ENCODE data around the gene TK1.

Gene TK1

DNA sequence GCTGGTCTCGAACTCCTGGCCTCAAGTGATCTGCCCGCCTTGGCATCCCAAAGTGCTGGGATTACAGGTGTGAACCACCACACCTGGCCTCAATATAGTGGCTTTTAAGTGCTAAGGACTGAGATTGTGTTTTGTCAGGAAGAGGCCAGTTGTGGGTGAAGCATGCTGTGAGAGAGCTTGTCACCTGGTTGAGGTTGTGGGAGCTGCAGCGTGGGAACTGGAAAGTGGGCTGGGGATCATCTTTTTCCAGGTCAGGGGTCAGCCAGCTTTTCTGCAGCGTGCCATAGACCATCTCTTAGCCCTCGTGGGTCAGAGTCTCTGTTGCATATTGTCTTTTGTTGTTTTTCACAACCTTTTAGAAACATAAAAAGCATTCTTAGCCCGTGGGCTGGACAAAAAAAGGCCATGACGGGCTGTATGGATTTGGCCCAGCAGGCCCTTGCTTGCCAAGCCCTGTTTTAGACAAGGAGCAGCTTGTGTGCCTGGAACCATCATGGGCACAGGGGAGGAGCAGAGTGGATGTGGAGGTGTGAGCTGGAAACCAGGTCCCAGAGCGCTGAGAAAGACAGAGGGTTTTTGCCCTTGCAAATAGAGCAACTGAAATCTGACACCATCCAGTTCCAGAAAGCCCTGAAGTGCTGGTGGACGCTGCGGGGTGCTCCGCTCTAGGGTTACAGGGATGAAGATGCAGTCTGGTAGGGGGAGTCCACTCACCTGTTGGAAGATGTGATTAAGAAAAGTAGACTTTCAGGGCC lies 32.7 kb upstream of the TK1 start:
- no peak for DNase-seq

DNA sequence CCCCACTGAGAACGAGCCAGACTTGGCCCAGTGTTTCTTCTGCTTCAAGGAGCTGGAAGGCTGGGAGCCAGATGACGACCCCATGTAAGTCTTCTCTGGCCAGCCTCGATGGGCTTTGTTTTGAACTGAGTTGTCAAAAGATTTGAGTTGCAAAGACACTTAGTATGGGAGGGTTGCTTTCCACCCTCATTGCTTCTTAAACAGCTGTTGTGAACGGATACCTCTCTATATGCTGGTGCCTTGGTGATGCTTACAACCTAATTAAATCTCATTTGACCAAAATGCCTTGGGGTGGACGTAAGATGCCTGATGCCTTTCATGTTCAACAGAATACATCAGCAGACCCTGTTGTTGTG lies 27.8 kb upstream of the TK1 start:
- DNase-seq, result no peak

- peak; percentile 92 for DNase-seq
Measured at GRCh38 chr17:78214016-78214705, 27.3 kb upstream of the TK1 start, which contains the start of gene BIRC5. TSS of gene BIRC5 (plus strand) at chr17:78214253. CDS start at chr17:78214317, 64 bp downstream.

DNA sequence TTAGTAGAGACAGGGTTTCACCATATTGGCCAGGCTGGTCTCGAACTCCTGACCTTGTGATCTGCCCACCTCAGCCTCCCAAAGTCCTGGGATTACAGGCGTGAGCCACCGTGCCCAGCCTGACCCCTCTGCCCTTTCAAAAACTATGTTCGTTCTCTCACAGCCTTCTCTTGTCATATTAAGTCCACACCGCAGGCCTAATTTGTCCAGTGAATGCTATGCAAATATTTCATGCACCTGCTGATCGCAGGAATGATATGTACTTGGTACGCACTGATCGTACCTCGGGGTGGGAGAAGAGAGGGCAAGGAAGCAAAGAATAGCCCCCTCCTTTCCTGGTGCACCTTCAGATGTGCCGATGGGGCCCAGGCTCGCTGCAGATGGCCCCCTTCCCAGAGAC lies 24.2 kb upstream of the TK1 start:
- DNase-seq, result no peak

DNA sequence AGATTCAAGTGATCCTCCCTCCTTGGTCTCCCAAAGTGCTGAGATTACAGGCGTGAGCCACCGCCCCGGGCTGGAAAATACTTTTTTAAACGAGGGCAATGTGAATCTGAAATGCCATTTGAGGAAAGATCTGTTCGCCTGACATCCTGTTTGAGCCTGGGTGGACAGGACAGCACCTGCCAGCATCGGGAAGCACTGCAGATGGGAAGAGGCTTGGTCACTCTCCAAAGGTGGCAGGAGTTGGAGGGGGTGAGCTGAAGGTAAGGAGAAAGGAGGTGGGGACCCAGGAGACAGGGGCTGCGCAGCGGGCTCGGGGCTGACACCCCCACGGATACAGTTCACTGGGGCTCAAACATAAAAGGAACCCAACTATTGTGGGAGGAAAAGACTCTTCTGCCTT lies 23.3 kb upstream of the TK1 start:
- DNase-seq, result no peak

DNA sequence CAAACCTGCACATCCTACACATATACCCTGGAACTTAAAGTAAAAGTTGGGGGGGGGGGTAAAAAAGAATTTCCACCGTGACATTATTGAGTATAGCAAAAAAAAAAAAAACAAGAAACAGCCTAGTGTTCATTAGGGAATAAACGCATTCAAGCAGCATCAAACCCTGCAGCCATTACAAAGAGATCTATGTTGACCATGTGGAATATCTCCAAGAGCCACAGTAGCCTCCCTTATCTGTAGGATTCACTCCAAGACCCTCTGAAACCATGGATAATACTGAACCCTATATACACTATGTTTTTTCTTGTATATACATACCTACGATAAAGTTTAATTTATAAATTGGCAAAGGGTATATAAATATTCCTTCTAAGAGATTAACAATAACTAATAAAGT lies 21.6 kb upstream of the TK1 start:
- DNase-seq, result no peak

DNA sequence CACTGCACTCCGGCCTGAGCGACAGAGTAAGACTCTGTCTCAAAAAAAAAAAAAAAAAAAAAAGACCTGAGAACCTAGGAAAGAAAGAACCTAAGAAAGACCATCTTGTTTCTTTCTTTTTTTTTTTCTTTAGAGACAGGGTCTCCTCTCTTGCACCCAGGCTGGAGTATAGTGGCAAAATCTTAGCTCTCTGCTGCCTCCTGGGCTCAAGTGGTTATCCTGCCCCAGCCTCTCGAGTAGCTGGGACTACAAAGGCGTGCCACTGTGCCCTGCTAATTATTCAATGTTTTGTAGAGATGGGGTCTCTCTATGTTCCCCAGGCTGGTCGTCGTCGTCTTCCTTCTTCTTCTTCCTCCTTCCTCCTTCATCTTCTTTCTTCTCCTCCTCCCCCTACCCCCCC lies 19.4 kb upstream of the TK1 start:
- no peak for DNase-seq

DNA sequence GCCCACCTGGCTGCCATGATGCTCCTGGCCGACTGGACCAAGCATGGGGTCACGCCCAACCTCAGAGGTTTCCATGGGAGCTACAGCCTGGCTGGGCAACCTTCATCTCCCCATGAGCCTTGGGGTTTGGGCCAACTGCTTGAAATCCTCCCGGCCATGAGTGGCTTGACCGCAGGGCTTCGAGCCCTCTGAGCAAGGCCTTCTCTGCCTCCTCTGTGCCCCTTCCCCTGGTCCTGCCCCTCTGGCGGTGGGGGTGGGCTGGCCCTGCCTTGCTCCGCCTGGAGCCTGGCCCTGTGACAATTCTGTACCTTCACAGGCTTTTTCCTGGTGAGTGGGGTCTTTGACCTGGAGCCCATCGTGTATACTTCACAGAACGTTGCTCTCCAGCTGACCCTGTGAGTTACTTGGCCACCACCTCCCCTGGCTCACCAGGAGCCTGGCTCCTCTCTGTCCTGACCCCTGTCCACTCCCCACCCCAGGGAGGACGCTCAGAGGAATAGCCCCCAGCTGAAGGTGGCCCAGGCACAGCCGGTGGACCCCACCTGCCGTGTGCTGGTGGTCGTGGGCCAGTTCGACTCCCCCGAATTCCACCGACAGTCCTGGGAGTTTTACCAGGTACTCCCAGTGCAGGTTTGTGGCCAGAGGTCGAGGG lies 18.4 kb upstream of the TK1 start:
- no peak for DNase-seq

DNA sequence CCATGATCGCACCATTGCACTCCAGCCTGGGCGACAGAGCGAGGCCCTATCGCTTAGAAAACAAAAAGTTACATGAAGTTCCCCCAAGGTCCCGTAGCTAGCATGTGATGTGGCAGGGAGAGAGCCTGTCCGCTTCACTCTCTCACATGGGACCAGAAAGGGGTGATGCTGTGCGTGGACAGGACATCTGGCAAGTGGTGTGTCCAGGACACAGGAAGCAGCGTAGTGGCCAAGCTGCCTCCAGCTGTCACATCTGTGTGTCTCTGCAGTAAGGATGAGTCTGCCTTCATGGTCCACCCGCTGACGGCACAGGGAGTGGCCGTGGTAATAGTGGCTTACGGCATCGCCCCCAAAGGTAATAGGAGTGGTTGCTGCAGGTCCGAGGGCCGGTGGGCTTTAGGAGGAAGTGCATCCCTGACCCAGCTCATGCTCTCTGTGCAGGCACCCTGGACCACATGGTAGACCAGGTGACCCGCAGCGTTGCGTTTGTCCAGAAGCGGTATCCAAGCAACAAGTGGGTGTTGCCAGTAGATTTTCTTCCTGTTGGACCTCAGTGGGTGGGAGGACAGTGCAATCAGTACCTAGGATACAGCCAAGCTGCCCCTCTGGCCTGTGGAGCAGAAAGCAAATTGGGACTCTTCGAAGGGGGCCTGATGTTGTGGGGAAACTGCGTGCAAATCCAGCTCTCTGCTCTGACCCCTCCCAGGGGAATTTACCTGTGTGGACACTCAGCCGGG lies 17.7 kb upstream of the TK1 start:
- DNase-seq, result no peak

DNA sequence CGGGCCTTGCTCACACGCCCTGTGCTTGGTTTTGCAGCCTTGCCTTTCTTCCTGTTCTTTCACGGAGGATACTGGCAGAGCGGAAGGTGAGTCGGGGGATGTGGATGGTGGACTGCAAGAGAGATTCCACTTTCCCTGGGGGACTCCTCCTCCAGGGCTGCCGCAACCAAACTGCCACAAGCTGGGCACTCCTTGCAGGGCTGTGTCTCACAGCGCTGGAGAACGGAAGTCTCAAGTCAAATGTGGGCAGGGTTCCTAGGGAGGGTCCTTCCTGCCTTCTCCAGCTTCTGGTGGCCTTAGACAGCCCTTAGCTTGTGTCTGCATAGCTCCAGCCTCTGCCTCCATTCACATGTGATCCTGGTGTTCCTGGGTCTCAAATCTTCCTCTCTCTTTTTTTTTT lies 15.8 kb upstream of the TK1 start:
- DNase-seq, result no peak

- no peak for DNase-seq
Measured at GRCh38 chr17:78200451-78200850, 13.6 kb upstream of the TK1 start.

- DNase-seq, result no peak
Measured at GRCh38 chr17:78197147-78197832, 10.4 kb upstream of the TK1 start.

DNA sequence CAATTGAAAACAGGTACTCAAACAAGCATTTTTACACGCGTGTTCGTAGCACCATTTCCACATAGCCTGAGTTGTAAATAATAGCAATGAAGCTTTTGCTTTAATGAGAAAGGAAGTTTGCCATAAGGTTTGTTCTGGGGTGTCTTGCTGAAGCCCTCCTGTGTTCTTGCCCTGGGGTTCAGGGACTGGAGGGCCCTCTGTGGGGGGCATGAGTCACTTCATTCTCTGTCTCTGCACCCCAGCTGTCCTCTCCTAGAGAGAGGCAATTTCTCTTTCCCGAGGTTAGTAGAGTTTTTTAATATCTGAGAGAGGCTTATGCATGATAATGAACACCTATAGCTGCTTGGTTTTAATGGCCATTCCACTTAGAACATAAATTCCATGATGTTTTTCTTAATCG lies 9.9 kb upstream of the TK1 start:
- DNase-seq, result no peak

DNA sequence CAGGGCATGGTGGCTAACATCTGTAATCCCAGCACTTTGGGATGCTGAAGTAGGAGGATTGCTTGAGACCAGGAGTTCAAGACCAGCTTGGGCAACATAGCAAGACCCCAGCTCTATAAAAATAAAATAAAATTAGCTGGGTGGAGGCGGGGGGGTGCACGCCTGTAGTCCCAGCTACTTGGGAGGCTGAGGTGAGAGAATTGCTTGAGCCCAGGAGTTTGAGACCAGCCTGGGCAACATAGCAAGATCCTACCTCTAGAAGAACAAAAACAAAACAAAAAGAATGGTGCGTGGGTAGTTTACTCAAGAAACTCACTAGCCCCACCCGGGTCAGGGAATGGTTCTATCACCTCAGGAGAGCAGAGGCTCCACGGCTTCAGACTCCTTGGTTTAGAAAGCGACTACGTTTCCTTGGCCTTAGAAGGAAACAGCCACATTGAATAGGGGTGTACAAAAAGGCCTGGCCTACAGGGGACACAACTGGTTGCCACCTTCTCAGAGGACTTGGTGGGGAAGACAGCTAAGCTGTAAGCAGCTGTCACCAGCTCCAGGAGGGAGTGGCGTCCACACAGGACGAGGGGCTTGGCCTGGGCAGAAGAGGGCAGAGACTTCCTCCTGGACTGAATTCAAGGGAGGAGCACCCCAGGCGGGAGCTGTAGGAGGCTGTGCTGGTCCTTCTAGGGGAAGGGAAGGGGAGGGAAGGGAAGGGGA lies 716 bp downstream of the TK1 start:
- no peak for DNase-seq

DNA sequence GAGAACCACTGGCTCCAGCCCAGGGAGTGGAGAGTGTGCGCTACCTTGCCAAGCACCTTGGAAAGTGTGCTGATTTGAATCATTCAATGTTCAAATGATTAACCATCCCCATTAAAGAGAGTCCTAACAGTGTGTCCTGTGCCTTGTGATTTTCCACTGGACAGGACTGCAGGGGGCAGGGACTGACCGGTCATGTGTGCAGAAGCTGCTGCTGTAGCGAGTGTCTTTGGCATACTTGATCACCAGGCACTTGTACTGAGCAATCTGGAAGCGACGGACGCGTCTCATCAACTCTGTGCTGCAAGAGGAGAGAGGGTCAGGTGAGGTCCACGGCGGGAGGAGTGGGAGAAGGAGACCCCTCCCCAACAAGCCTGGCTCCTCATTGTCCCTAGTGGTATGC lies 2.0 kb downstream of the TK1 start:
- DNase-seq, result no peak

DNA sequence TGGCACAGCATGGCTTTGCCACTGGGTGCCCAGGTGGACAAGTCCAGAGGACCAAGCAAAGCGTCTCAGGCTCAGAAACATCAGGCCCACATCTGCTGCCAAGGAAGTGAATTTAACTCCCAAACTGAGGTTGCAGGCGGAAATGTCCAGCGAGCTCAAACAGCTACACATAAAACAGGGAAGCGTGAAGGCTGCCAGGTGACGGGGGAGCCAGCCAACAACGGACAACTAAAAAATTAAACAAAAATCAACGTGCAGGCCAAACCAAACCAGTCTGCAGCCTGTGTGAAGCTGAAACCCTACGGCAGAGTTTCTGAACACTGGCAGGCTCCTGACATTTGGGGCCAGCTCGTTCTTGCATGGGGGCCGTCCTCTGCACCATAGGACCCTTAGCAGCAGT lies 2.5 kb downstream of the TK1 start:
- DNase-seq, result no peak

GRCh38 chr17:78183916-78184315 lies 2.9 kb downstream of the TK1 start:
- no peak for DNase-seq

DNA sequence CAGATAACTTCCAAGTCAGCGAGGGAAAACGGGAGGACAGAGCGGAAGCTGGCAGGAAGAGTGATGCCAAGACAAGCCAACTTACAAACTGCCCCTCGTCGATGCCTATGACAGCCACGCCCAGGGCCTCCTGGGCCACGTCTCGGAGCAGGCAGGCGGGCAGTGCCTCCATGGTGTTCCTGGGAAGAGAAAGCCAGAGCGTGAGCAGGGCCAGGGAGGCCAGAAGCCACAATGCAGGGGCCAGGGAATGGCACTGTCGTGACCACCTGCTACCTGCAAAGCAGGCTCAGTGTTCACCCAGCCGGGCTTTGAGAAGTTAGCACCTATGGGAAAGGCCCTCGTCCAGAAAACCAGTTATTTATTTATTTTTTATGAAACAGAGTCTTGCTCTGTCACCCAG lies 4.3 kb downstream of the TK1 start:
- no peak for DNase-seq

DNA sequence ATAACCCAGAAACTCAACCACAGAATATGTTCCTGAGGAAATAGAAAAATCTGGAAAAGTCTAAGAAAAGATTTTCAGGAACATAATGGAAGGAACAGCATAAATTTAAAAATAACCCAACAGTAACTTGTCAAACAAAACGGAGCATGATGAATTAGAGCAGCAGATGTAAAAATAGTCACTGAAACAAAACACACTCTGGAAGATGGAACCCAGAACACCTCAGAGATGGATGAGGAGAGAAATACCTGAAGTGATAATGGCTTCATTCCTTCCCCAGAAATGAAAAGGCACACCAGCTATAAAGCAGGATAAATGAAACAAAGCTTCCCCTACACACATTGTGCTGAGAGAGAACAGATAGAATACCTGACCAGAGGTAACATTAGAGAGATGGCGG lies 6.3 kb downstream of the TK1 start:
- DNase-seq, result no peak

GRCh38 chr17:78180083-78180482 lies 6.8 kb downstream of the TK1 start:
- DNase-seq, result no peak

DNA sequence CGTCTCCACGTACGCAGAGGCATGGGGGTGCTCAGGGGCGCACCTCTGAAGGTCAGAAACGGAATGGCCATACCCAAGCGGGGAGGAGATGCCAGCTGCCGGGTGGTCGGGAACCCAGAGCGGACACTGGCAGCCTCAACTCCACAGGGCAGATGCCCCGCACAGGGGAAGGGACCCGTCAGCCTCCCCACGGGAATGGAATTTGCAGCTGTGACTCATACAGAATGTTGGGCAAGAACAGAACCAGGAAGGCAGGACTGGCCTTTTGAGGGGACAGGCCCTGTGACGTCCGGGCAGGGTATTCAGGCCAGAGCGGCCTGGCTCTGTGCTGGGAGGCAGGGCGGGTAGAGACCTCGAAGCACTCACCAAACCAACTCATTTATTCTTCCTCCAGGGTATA lies 7.5 kb downstream of the TK1 start:
- no peak for DNase-seq

GRCh38 chr17:78176548-78177025 lies 10.3 kb downstream of the TK1 start:
- peak; percentile 28 for DNase-seq

Data from NCI-H1436 (cell line).